Measurements from ENCODE around the gene SDS. TPM values are rescaled to one million over a fixed set of nuclear protein-coding genes. Genes with fewer than 3 reads are reported as not detected.

The SDS gene
- total and polyA plus RNA-seq, 2 donors from 2014 or later = 1.0 TPM; not detected in 1

DNA sequence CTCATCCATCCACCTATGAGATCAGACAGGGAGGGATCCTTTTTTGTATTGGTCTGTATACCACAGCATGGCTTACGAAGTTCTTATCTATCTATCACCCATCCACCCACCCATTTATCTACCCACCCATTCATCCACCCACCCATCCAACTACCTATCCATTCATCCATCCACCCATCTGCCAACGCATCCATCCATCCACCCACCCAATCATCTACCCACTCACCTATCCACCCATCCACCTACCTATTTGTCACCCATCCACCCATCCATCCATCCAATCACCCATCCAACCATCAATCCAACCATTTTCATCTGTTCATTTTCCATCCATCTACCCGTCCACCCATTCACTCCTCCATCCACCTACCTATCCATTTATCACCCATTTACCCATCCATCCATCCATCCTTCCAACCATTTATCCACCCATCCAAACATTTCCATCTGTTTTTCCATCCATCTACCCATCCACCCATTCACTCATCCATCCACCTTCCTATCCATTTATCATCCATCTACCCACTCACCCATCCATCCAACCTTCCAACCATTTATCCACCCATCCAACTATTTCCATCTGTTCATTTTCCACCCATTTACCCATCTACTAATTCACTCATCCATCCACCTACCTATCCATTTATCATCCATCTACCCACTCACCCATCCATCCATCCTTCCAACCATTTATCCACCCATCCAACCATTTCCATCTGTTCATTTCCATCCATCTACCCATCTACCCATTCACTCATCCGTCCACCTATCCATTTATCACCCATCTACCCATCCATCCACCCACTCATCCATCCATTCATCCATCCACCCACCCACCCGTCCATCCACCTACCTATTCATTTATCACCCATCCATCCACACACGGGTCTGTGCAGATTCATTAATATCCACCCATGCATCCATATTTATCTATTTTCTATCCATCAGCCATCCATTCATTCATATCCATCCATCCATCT is 13.3 kb downstream of the SDS start:
- intact Hi-C loops (cut with DNase I) = no loop called here
- FAIRE-seq (no peak), DNase-seq (no peak)
- Histone ChIP-seq H3K9me3 (ENCODE audit: control insufficient read depth in 2 of 3, insufficient read depth in 1 of 3, low read length in 3 of 3) (no peaks in the 10 kb centered on the region), H3K4me3 (ENCODE audit: low read length in 3 of 3) (no peak overlapping the region), H3K4me1 (ENCODE audit: control insufficient read depth in 2 of 3, insufficient read depth in 2 of 3, low read depth in 1 of 3, low read length in 3 of 3) (no peaks in the 10 kb centered on the region), H3K27ac (ENCODE audit: low read depth in 2 of 2, low read length in 2 of 2) (no peak overlapping the region), H3K27me3 (ENCODE audit: control insufficient read depth, insufficient read depth, low read length) (no peaks in the 10 kb centered on the region), H3K36me3 (ENCODE audit: control insufficient read depth in 2 of 3, insufficient read depth in 3 of 3, low read length in 3 of 3) (peaks cover 0 to 2% (median 0%) of the 10 kb centered on the region in 3 donors), H3K9ac (ENCODE audit: low read length in 3 of 3) (no peak overlapping the region)
- TF ChIP-seq, protein P1, sequence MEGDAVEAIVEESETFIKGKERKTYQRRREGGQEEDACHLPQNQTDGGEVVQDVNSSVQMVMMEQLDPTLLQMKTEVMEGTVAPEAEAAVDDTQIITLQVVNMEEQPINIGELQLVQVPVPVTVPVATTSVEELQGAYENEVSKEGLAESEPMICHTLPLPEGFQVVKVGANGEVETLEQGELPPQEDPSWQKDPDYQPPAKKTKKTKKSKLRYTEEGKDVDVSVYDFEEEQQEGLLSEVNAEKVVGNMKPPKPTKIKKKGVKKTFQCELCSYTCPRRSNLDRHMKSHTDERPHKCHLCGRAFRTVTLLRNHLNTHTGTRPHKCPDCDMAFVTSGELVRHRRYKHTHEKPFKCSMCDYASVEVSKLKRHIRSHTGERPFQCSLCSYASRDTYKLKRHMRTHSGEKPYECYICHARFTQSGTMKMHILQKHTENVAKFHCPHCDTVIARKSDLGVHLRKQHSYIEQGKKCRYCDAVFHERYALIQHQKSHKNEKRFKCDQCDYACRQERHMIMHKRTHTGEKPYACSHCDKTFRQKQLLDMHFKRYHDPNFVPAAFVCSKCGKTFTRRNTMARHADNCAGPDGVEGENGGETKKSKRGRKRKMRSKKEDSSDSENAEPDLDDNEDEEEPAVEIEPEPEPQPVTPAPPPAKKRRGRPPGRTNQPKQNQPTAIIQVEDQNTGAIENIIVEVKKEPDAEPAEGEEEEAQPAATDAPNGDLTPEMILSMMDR (IDR thresholded peaks at IDR 0.05; ENCODE audit: borderline replicate concordance, extremely low read depth, insufficient read depth) = no peak

DNA sequence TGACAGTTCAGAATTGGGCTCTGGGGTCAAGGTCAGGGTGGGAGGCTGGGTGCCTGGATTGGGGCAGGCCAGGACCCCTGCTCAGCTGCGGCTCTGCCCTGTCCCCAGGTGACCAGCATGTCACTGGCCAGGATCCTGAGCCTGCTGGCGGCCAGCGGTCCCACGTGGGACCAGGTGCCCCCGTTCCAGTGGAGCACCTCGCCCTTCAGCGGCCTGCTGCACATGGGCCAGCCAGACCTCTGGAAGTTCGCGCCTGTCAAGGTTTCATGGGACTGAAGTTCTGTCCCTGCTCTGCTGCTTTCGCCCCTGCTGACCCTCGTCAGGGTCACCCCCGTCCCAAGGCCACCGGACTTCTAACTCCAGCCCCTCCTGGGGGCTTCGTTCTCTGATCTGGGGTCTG is 15.3 kb downstream of the SDS start:
- no peak for FAIRE-seq
- peaks cover 0 to 5% (median 0%) of the 10 kb centered on the region in 3 donors for H3K36me3 ChIP-seq (ENCODE audit: control insufficient read depth in 2 of 3, insufficient read depth in 3 of 3, low read length in 3 of 3)

DNA sequence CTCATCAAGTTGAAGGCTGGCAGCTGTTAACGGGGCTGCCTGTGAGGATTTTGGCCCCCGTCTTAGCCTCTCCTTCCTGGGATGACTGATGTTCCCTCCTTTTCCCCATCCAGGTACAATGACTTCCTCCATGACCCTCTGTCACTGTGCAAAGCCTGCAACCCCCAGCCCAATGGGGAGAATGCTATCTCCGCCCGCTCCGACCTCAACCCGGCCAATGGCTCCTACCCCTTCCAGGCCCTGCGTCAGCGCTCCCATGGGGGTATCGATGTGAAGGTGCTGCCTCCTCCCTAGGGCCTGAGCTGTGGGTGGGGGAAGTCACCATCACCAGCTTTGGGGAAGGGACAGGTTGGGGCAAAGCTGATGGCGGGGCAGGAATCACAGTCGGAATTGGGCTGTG is 16.1 kb downstream of the SDS start:
- FAIRE-seq (no peak), DNase-seq (no peak)
- peaks cover 0 to 5% (median 0%) of the 10 kb centered on the region in 3 donors for H3K36me3 ChIP-seq (ENCODE audit: control insufficient read depth in 2 of 3, insufficient read depth in 3 of 3, low read length in 3 of 3)
- H3K27me3 ChIP-seq (ENCODE audit: control insufficient read depth, insufficient read depth, low read length) = no peaks in the 10 kb centered on the region
- TF ChIP-seq, protein P1 (IDR thresholded peaks at IDR 0.05; ENCODE audit: borderline replicate concordance, extremely low read depth, insufficient read depth) = no peak
- H3K9me3 ChIP-seq (ENCODE audit: control insufficient read depth in 2 of 3, insufficient read depth in 1 of 3, low read length in 3 of 3) = no peaks in the 10 kb centered on the region
- intact Hi-C loops (cut with DNase I) = no loop called here
- H3K9ac ChIP-seq (ENCODE audit: low read length in 3 of 3) = no peak overlapping the region
- no peaks in the 10 kb centered on the region for H3K4me1 ChIP-seq (ENCODE audit: control insufficient read depth in 2 of 3, insufficient read depth in 2 of 3, low read depth in 1 of 3, low read length in 3 of 3)
- H3K27ac ChIP-seq (ENCODE audit: low read depth in 2 of 2, low read length in 2 of 2) = no peak overlapping the region
- no peak overlapping the region for H3K4me3 ChIP-seq (ENCODE audit: low read length in 3 of 3)

More for the DNA sequence above, 15.3 kb downstream of the SDS start:
- TF ChIP-seq, protein P1 (IDR thresholded peaks at IDR 0.05; ENCODE audit: borderline replicate concordance, extremely low read depth, insufficient read depth) = no peak
- Histone ChIP-seq H3K9me3 (ENCODE audit: control insufficient read depth in 2 of 3, insufficient read depth in 1 of 3, low read length in 3 of 3) (no peaks in the 10 kb centered on the region), H3K9ac (ENCODE audit: low read length in 3 of 3) (no peak overlapping the region), H3K4me1 (ENCODE audit: control insufficient read depth in 2 of 3, insufficient read depth in 2 of 3, low read depth in 1 of 3, low read length in 3 of 3) (no peaks in the 10 kb centered on the region), H3K27ac (ENCODE audit: low read depth in 2 of 2, low read length in 2 of 2) (no peak overlapping the region), H3K27me3 (ENCODE audit: control insufficient read depth, insufficient read depth, low read length) (no peaks in the 10 kb centered on the region), H3K4me3 (ENCODE audit: low read length in 3 of 3) (no peak overlapping the region)
- no peak for DNase-seq
- intact Hi-C loops (cut with DNase I) = no loop called here

All from kidney (tissue), 14 donors.